HG02884 (cell line): ENCODE data around the gene TMEM81.

ENCODE experiments used
- ATAC-seq: cut with Tn5 transposase; IDR thresholded peaks from one replicate; pipeline ENCODE4 v1.9.1; 2021; ENCODE audit warnings: mild to moderate bottlenecking, moderate library complexity; ENCODE audit not compliant: unreplicated experiment

TMEM81 gene

DNA sequence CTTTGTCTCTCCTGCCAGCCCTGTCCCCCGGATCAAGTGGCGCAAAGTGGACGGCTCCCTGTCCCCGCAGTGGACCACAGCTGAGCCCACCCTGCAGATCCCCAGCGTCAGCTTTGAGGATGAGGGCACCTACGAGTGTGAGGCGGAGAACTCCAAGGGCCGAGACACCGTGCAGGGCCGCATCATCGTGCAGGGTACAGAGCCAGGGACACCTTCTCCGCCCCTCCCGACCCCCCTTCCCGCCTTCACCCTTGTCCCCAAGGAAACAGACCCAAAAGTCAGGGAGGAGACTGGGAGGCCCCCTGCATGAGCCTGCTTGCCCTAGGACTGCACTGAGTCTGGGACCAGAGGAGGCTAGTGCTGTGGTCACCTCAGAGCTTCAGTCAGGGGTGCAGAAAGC lies 23.0 kb downstream of the TMEM81 start:
- ATAC-seq, result no peak

GRCh38 chr1:205060746-205061145 lies 23.5 kb downstream of the TMEM81 start:
- ATAC-seq, result no peak

- no peak for ATAC-seq
Observed at GRCh38 chr1:205059660-205060059, 24.6 kb downstream of the TMEM81 start.

DNA sequence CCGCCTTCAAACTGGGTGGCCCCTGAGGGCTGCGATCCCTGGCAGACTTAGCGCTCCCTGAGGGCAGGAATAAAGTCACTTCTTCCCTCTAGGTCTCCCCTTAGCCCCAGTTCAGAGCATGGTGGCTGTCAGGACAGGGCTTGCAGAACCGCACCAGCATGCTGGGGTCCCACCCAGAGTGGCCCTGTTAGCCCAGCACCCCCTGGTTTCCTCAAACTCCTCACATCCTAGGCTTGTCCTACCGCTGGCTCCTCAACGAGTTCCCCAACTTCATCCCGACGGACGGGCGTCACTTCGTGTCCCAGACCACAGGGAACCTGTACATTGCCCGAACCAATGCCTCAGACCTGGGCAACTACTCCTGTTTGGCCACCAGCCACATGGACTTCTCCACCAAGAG lies 25.4 kb downstream of the TMEM81 start:
- no peak for ATAC-seq

DNA sequence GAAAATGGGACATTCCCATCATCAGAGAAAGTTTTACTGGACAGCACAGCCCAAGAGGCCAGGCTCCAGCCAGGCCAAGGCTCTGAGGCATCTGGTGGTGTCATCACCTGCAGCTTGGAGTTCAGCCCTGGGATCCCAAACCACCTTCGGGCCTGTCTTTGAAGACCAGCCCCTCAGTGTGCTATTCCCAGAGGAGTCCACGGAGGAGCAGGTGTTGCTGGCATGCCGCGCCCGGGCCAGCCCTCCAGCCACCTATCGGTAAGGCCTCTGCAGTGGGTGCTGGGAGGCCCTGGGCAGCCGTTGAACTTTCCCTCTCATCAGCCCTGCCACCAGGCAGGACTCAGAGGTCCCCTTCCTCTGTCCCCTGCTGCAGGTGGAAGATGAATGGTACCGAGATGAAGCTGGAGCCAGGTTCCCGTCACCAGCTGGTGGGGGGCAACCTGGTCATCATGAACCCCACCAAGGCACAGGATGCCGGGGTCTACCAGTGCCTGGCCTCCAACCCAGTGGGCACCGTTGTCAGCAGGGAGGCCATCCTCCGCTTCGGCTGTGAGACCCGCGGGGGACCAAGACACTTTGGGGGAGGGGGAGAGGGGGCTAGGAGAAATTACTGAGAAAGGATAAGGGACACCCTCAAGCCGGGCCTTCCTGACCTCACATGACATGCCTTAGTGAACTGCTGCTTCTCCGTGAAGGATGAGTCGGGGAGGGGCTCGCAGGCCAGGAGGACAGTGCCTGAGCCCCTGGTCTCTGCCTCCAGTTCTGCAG lies 26.3 kb downstream of the TMEM81 start:
- no peak for ATAC-seq

DNA sequence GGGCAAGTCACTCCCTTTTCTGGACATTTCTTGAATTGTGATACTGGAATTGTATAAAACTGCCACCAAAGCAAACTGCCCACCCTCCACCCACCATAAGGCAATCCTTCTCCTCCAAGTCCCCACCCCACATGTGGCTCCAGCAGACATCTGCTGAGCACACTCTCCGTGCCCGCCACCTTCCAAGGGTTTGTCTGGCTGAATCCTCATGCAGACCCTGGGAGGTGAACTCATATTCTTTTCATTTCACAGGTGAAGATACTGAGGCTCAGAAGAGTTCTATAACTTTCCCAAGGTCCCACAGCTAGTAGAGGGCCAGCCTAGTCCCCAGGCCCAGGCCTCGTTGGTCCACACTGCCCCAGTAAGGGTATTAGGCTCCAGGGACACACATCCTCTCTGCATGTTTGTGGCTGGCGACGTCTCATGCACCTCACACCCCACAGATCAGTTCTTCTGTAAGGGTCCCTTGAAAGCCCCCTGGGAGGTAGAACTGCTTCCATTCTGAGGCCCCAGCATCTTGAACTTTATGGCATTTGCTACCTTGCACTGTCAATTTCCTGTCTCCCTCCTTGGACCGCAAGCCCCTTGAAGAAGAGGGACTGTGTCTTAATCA lies 27.2 kb downstream of the TMEM81 start:
- no peak for ATAC-seq

- no peak for ATAC-seq
Observed at GRCh38 chr1:205056188-205056611, 28.1 kb downstream of the TMEM81 start.

DNA sequence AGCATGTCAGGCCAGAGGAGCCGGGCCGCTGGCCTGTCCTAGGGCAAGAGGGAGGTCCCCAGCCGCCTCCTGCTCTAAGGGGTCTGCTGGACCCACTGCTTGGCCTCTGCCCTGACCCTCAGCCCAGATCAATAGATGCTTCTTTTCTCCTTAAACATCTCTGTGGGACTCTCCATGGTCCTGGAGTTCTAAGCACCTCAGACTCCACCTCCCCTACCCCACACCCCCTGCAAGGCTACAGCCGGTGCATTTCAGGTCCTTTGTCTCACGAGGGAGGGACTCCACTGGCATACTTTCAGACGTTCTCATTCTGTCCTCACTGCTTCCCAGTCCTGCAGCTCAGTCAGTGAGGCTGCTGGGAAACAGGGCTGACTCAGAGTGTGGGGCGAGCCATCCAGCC lies 30.2 kb downstream of the TMEM81 start:
- no peak for ATAC-seq

DNA sequence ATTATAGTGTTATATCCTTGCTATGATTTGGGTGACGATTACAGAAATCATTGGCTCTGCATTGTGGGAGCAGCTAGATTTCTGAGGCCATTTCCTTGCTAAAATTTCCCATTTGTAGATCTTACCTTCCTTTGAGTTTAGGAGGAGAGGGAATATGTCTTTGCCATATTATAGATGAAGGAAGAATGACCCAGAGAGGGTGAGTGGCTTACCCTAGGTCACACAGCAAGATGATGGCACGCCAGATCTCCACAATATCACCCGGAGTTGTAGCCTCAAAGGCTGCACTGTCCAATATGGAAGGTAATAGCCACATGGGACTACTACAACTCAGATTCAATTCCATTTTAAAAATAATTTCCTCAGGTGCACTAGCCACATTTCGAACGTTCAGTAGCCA lies 31.0 kb downstream of the TMEM81 start:
- no peak for ATAC-seq

DNA sequence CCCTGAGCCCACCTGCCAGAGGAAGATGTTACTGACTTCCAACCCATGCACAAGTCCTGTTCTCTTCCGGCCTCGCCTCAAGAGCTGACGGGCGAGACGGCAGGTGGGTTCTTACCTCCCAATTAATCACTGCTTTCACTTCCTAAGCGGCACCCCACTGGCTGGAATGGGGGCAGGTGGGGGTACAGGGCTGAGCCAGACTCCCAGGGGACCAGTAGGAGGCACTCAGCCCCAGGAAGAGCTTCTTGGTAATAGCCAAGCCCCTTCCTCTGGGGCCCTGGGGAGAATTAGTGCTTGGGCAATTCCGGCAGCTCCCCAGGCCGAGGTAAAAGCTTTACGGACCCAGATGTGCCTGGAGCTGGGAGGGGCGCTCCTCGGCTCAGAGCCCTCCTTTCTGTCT lies 31.6 kb downstream of the TMEM81 start:
- no peak for ATAC-seq

- ATAC-seq, result no peak
Observed at GRCh38 chr1:205049479-205049878, 34.8 kb downstream of the TMEM81 start.

- no peak for ATAC-seq
Observed at GRCh38 chr1:205048382-205048781, 35.9 kb downstream of the TMEM81 start.

DNA sequence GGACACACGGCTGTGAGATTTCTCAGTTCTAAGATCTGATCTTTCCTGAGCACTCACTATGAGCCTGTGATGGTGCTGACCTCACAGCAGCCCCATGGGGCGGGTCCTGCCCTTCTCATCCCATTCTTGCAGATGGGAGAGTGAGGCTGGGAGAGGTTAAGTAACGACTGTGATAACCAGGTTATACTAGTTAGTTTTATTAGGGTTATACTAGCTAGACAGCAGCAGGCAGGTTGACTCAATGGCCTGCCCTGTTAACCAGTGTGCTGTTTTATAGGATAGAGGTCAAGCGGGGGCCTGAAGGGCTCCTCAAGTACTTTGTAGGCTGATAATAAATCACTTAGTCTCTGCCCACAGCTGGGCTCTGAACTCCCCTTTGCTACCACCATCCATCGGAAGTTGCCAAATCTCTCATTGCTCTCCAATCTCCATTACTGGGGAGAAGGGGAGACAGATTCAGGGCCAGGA lies 36.5 kb downstream of the TMEM81 start:
- no peak for ATAC-seq

GRCh38 chr1:205046870-205047269 lies 37.4 kb downstream of the TMEM81 start:
- no peak for ATAC-seq

DNA sequence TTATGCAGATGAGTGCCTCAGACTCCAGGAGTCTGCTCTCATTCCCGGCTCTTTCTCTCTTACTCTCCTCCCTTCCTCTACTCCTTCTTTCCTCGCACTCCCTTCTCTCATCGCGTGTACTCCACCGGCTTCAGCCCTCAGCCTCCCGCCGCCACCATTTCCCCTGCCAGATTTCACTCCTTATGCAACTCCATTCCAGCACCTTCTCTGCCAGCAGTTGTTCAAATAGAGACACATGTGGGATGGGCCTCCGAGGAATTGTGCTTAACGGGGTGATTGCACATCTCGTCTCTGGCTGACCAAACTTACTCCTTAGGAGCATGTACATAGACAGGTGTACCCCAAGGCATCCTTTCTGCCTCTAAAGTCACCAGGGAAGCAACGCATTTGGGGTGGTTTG lies 39.1 kb downstream of the TMEM81 start:
- ATAC-seq, result no peak

- no peak for ATAC-seq
Observed at GRCh38 chr1:205044741-205045140, 39.5 kb downstream of the TMEM81 start.

GRCh38 chr1:205043866-205044265 lies 40.4 kb downstream of the TMEM81 start:
- no peak for ATAC-seq

- ATAC-seq, result no peak
Observed at GRCh38 chr1:205042911-205043806, 41.1 kb downstream of the TMEM81 start, which contains the start of gene CNTN2. CNTN2 (plus strand) TSS chr1:205043212; CDS start chr1:205053186, 9,974 bp downstream.

GRCh38 chr1:205041998-205042910 lies 42.0 kb downstream of the TMEM81 start:
- ATAC-seq, result no peak

GRCh38 chr1:205041001-205041715 lies 43.1 kb downstream of the TMEM81 start:
- ATAC-seq, result no peak
